ENCODE results near the gene POLR2F.

- TF ChIP-seq CTCF (IDR thresholded peaks at IDR 0.05) (no peak), POLR2AphosphoS5 (IDR thresholded peaks at IDR 0.05) (no peak)
These were observed 21.7 kb downstream of the POLR2F start for GRCh38 chr22:37975153-37975552.
